Measurements from ENCODE around the gene PLA2G6.
"Not testable (repeated sequence)": the region's sequence is repeated elsewhere in the genome, so short reads cannot be mapped to it uniquely, and the experiment has no call there.

Gene PLA2G6

DNA sequence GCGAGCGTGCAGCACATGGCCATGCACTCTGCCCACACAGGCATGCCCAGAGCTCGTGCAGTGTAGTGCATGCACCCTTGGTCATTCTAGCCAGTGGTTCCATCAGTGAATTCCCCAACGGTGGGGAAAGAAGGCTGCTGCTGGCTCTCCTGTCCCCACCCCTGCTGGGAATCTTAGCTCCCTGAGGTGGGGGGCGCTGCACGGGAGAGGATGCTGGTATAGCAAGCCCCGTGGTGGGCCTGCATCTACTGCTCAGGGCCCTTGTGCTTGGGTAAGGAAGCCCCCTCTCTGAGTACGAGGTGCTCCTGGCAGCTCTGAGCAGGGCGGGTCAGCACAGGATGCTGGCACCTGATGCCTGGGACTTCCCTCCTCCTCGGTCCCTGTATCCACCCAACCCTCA lies 52.6 kb downstream of the PLA2G6 start:
- DNase-seq: no peak

- no peak for DNase-seq
Observed at GRCh38 chr22:38127869-38128268, 53.8 kb downstream of the PLA2G6 start.

GRCh38 chr22:38126928-38127668 lies 54.5 kb downstream of the PLA2G6 start:
- peak; percentile 78 for DNase-seq

DNA sequence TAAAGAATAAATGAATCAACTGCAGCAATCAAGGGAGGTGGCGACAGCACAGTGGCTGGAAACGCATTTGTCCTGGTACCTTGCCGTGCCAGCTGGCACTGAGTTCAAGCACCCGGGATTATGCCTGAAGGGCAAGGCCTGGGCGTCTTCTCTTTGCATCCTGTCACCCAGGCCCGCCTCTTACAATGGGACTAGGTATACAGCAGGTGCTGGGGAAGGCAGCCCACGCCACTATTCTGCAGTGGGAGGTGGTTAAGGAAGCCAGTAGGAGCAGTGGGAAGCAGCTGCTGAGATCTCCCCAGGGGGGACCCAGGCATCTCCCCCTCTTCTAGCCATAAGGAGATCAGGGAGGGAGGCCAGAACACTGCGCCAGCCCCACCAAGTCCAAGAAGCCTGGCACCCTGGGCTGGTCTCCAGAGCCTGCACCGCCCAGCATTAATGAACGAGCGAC lies 55.9 kb downstream of the PLA2G6 start:
- no peak for DNase-seq

- no peak for DNase-seq
Observed at GRCh38 chr22:38125038-38125610, 56.5 kb downstream of the PLA2G6 start.

GRCh38 chr22:38124236-38124974 lies 57.2 kb downstream of the PLA2G6 start:
- no peak for DNase-seq

DNA sequence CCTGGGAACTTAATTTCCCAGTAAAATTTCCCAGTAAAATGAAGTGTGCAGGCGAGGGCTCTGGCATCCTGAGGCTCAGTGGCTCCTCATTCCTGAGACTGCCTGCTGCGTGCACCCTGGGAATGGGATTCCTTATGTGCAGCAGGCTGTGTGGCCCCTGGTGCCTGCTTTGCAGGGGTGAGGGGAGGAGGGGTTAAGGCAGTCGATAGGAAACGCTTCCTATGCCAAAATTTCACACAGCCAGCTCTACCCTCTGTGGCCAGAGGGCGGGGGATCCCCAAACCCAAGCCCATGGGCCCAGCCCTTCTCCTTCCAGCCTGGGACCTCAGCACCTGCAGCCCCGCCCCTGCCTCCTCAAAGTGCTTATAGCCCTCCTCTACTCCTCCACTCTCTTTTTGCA lies 59.0 kb downstream of the PLA2G6 start:
- DNase-seq: no peak

DNA sequence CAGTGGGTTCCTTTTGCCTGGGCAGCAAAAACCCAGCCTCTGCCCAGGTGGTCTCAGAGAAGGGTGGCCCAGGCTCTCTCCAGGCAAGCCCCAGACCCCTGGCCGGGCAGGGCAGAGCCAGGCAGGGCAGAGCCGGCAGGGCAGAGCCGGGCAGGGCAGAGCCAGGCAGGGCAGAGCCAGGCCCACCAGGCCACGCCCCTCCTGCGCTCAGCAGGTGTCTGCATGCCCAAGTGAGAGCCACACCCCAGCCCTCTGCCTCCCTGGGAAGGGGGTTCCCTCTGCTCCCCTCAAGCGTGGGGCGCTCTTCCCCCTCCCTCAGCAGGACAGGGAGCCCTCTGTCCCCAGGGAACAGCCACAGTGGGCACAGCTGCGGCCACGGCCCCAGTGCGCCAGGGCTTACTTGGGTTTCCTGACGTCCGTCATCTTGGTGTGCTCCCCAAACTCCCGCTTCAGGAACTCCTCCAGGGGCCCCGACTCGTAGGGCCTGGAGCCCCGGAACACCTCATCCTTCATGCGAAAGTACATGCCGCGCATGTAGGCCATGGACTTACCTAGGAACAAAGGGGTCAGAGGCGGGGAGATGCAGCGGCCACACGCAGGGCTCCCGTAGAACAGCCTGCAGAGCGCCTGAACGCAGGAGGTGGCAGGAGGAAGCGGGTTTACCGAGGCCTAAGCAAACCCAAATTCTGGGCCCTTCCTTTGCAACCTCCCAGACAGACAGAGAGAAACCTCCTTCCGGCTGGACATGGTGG lies 61.1 kb downstream of the PLA2G6 start:
- no peak for DNase-seq

GRCh38 chr22:38118747-38119146 lies 62.9 kb downstream of the PLA2G6 start:
- DNase-seq: not testable (repeated sequence)

- no peak for DNase-seq
Observed at GRCh38 chr22:38118182-38118581, 63.4 kb downstream of the PLA2G6 start.

DNA sequence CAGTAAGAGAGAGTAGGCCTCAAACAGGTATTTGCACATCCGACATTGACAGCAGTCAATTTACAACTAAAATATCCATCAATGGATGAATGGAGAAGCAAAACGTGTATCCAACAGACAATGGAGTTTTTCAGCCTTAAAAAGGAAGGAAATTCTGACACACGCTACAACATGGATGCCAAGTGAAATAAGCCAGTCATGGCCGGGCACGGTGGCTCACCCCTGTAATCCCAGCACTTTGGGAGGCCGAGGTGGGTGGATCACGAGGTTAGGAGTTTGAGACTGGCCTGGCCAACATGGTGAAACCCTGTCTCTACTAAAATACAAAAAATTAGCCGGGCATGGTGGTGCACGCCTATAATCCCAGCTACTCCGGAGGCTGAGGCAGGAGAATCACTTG lies 64.1 kb downstream of the PLA2G6 start:
- not testable (repeated sequence) for DNase-seq

DNA sequence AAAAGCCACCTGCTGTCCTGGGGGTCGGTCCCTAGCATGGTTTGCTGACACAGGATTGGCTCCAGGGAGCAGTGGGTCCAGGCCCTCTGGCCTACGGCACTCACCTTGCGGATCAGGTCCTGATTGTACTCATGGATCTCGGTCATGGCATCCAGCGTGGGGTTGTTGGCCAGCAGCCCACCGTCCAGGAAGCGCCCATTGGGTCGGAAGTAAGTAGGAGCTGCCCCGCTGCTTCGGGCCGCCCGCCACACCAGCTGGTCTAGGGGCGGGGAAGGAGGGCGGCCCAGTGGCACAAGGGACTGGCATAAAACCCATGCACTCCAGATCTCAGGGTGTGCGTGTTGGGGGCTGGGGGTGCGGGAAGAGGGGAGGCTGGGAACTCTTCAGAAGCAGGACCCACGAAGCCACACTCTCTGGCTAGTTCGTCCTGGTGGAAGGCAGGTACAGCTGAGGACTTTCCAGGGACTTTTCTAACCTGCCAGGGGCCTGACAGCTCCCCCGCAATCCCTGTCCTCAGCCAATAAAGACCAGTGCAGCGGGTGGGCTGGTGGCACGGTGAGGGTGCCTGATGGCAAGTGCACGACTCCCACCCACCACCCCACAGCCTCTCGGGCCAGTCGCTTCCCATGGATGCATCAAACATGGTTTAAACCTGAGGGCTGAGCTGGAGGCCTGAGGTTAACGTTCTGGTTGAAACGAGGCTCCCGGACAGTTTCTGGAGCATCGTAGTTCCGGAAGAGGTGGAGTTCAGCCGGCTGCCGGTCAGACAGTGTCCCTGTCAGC lies 66.0 kb downstream of the PLA2G6 start:
- no peak for DNase-seq

DNA sequence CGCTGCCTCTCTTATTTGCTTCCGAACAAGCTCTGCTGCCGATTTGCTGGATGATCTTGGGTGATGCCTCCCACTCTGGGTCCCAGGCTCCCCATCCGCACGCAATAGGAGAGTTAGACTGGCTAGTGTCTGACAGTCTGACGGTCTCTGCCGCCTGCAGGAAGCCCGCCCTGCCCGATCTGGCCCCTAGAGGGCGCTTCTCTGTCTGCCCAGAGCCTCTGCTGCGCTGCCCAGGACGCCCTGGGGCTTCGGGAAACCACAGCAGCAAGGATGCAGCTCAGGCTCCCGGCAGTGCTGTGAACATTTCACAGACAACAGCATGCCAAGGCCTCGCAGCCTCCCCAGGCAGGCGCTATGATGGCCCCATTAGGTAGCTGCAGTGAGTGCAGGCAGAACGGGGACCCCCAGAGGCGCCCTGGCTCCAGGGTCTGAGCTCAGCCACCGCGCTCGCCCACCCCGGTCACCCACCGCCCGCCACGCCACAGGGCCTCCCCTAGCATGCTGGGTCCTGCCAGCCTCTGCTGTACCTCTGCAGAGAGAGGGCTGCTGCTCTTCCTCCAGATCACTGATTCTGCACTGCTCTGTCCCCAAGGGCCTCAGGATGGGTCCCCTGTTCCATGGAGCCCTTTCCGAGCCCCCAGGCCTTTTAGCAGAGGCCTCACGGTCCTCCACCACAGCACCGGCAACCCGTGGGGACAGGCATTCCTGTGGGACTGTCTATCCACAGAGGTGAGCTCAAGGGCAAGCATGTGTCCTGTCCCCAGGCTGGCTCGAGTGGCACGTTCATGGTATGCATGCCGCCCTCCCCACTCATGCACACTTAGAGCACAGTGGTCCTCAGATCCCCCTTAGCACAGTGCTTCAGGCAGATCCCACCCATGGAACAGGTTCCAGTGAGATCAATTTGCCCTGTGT lies 66.9 kb downstream of the PLA2G6 start:
- peak; percentile 76 for DNase-seq

- no peak for DNase-seq
Observed at GRCh38 chr22:38112381-38112780, 69.2 kb downstream of the PLA2G6 start.

DNA sequence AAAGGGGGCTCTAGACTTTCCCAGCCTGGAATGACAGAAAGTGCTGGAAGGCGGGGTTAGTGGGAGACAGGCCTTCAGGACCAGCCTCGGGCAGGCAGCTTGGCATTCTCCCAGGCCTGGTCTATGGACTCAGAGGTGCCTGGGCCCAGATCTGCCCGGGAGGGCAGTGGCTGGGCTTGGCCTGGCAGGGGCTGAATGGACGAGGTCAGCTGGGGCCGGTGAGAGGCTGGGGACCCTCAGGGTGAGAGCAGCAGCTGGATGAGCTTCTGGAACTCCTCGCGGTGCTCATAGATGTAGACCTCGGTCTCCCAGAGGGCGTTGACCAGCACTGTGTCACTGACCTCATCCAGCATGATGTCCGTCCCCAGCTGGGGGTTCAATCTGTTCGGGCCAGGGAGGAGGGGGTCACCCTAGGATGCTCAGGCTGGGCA lies 69.7 kb downstream of the PLA2G6 start:
- no peak for DNase-seq

- no peak for DNase-seq
Observed at GRCh38 chr22:38110863-38111852, 70.5 kb downstream of the PLA2G6 start.

DNA sequence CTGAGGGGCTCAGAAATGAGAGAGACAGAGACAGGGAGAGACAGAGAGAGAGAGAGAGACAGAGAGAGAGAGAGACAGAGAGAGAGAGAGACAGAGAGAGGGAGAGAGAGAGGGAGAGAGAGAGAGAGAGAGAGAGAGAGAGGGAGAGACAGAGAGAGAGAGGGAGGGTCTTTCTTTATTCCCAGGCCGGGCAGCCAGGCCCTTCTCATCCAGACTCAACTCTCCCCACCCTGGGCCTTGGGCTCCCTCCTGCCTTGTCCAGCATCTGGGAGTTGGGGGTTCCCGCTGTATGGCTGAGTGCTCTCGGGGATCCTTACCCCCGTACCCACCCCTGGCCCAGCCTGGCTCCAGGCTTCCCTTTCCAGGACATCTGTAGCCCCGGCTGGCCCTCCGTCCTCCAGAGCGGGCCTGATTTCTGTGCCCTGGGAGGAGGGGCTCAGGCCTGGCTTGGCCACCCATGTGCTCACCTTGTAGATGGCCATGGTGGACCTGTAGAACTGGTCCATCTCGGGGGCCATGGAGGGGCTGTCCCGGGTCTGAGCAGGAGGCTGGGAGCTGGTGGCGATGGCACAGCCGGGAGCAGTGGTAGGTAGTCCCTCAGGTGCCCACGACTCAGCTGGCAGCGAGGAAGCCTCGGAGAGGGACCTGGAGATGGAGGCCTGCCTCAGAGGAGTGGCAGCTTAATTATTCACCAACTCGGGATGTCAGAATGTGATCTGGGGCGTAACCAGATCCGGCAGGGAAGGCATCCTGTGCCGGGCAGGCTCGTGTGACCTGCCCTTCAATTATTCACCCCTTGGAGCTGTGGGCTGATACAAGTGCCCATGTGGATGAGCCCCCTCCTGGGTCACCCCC lies 71.4 kb downstream of the PLA2G6 start, which contains the start of gene BAIAP2L2:
BAIAP2L2 (minus strand) TSS at position 677 of the 855 bp plus-strand sequence; CDS start at position 518, 159 bp downstream.
- no peak for DNase-seq

DNA sequence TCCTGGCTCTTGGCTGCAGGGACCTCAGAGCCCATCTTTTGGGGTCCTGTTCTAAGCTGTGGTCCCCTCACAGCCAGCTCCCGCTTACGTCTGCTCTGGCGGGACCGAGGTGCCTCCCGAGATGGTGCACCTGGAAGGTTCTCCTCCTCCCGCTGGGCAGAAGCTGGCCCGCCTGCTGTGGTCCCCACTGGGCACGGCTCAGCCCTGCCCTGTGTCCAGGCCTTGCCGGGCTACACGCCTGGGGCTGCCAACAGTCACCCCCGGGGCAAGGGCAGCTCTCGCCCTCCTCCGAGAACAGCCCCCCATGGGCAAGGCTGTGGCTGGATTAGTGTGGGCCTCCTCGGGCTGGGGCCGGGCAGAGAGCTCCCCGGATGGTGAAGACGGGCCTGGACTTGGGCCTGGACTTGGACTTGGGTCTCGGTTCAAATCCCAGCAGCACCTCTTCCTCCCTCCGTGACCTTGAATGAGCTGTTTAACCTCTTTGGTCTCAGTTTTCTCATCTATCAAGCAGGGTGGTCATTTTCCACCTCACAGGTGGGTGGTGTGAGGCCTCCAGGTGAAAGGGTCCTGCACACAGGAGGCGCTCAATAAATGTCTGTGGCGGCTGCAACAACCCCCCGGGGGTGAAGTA lies 72.1 kb downstream of the PLA2G6 start:
- DNase-seq: peak; percentile 10

Measured in NCI-H82 (cell line).